HEK293 (cell line): ENCODE measurements around the gene ALB.

Experiments
- CTCF ChIP-seq: fragments of 450-650 bp; formaldehyde crosslinking; IDR thresholded peaks from 2 replicates; pipeline ENCODE4 v1.5.1; 2016; ENCODE audit warnings: missing biosample characterization, missing genetic modification characterization
- HOXA7 ChIP-seq: sonication (generic); formaldehyde crosslinking; IDR thresholded peaks from 2 replicates; pipeline ENCODE4 v1.8.1; 2022; ENCODE audit warnings: missing genetic modification reagents, borderline replicate concordance
- PBX3 ChIP-seq: sonication (generic); formaldehyde crosslinking; IDR thresholded peaks from 2 replicates; pipeline ENCODE4 v1.8.1; 2022; ENCODE audit warnings: mild to moderate bottlenecking, moderate library complexity, missing genetic modification reagents
- SETDB1 ChIP-seq: IDR thresholded peaks from one replicate; pipeline ENCODE4 v1.6.1; 2017; ENCODE audit warnings: mild to moderate bottlenecking, low read length, moderate library complexity, mixed read lengths; ENCODE audit not compliant: insufficient read length
- YY1 ChIP-seq: fragments of 450-650 bp; formaldehyde crosslinking; IDR thresholded peaks from 2 replicates; pipeline ENCODE4 v1.5.1; 2018; ENCODE audit warnings: missing biosample characterization, missing genetic modification characterization
- ZNF114 ChIP-seq: fragments of 450-650 bp; formaldehyde crosslinking; IDR thresholded peaks from 2 replicates; pipeline ENCODE4 v1.5.0; 2017; ENCODE audit warnings: missing biosample characterization, missing genetic modification characterization
- ZNF174 ChIP-seq: fragments of 450-650 bp; formaldehyde crosslinking; IDR thresholded peaks from 2 replicates; pipeline ENCODE4 v1.5.0; 2017; ENCODE audit warnings: missing biosample characterization, mild to moderate bottlenecking, missing genetic modification characterization
- ZNF223 ChIP-seq: fragments of 450-650 bp; formaldehyde crosslinking; IDR thresholded peaks from 2 replicates; pipeline ENCODE4 v1.5.1; 2016; ENCODE audit warnings: missing biosample characterization, missing genetic modification characterization
- ZNF280C ChIP-seq: fragments of 450-650 bp; formaldehyde crosslinking; IDR thresholded peaks from 2 replicates; pipeline ENCODE4 v1.5.1; 2016; ENCODE audit warnings: missing biosample characterization, missing genetic modification characterization
- ZNF391 ChIP-seq: fragments of 450-650 bp; formaldehyde crosslinking; IDR thresholded peaks from 2 replicates; pipeline ENCODE4 v1.5.1; 2016; ENCODE audit warnings: low read depth, missing biosample characterization, missing genetic modification characterization, borderline replicate concordance
- ZNF416 ChIP-seq: fragments of 450-650 bp; formaldehyde crosslinking; IDR thresholded peaks from 2 replicates; pipeline ENCODE4 v1.5.1; 2016; ENCODE audit warnings: missing biosample characterization, missing genetic modification characterization

GRCh38 chr4:73404457-73404856 is 370 bp downstream of the ALB start:
- TF ChIP-seq ZNF416 (tag by site-specific recombination) (no peak), ZNF114 (tag by site-specific recombination) (no peak), CTCF (tag by site-specific recombination) (no peak), ZNF223 (no peak), PBX3 (no peak), HOXA7 (CRISPR knock-in tag) (no peak), ZNF280C (tag by site-specific recombination) (no peak), YY1 (tag by site-specific recombination) (no peak), ZNF391 (tag by site-specific recombination) (no peak), SETDB1 (no peak), ZNF174 (tag by site-specific recombination) (no peak)
